ENCODE measurements around the gene ZNF530.

Gene ZNF530

GRCh38 chr19:57599761-57600383 lies at the start of gene ZNF530:
ZNF530 (plus strand) TSS chr19:57599885; CDS start chr19:57604346, 4,461 bp downstream.
- peak; percentile 96 for DNase-seq (ENCODE audit: low read depth)

- DNase-seq (ENCODE audit: low read depth), result no peak
Observed at GRCh38 chr19:57552432-57552831, 47.3 kb upstream of the ZNF530 start.

GRCh38 chr19:57557659-57558058 lies 42.0 kb upstream of the ZNF530 start:
- DNase-seq (ENCODE audit: low read depth), result no peak

- DNase-seq (ENCODE audit: low read depth), result peak; percentile 40
Observed at GRCh38 chr19:57558525-57558924, 41.2 kb upstream of the ZNF530 start.

- DNase-seq (ENCODE audit: low read depth), result peak; percentile 49
Observed at GRCh38 chr19:57559008-57559403, 40.7 kb upstream of the ZNF530 start.

GRCh38 chr19:57559404-57560025 lies 40.2 kb upstream of the ZNF530 start, which contains the start of gene ZNF550:
ZNF550 (minus strand) TSS chr19:57559863; CDS start chr19:57559682, 181 bp downstream.
- DNase-seq (ENCODE audit: low read depth), result peak; percentile 89

GRCh38 chr19:57560049-57560491 lies 39.6 kb upstream of the ZNF530 start:
- peak; percentile 93 for DNase-seq (ENCODE audit: low read depth)

GRCh38 chr19:57563547-57563946 lies 36.1 kb upstream of the ZNF530 start:
- DNase-seq (ENCODE audit: low read depth), result no peak

GRCh38 chr19:57566396-57567265 lies 33.1 kb upstream of the ZNF530 start:
- DNase-seq (ENCODE audit: low read depth), result peak; percentile 77

- DNase-seq (ENCODE audit: low read depth), result no peak
Observed at GRCh38 chr19:57570707-57571106, 29.0 kb upstream of the ZNF530 start.

GRCh38 chr19:57572415-57572947 lies 27.2 kb upstream of the ZNF530 start:
- no peak for DNase-seq (ENCODE audit: low read depth)

- DNase-seq (ENCODE audit: low read depth), result no peak
Observed at GRCh38 chr19:57576661-57577060, 23.0 kb upstream of the ZNF530 start.

GRCh38 chr19:57578487-57579205 lies 21.0 kb upstream of the ZNF530 start, which contains the start of gene ZNF416:
ZNF416 (minus strand) TSS chr19:57578911; CDS start chr19:57578704, 207 bp downstream.
- DNase-seq (ENCODE audit: low read depth), result peak; percentile 100

GRCh38 chr19:57583104-57583520 lies 16.6 kb upstream of the ZNF530 start:
- no peak for DNase-seq (ENCODE audit: low read depth)

- peak; percentile 93 for DNase-seq (ENCODE audit: low read depth)
Observed at GRCh38 chr19:57583521-57584416, 15.9 kb upstream of the ZNF530 start, which contains the start of gene ZIK1. ZIK1 (plus strand) TSS chr19:57584145; CDS start chr19:57584357, 212 bp downstream.

GRCh38 chr19:57587529-57587928 lies 12.2 kb upstream of the ZNF530 start:
- DNase-seq (ENCODE audit: low read depth), result peak; percentile 94

GRCh38 chr19:57599377-57599760 lies 316 bp upstream of the ZNF530 start:
- no peak for DNase-seq (ENCODE audit: low read depth)

GRCh38 chr19:57606931-57607330 lies 7.2 kb downstream of the ZNF530 start:
- DNase-seq (ENCODE audit: low read depth), result no peak

- DNase-seq (ENCODE audit: low read depth), result no peak
Observed at GRCh38 chr19:57611113-57611512, 11.4 kb downstream of the ZNF530 start.
